Stimulated activated CD8-positive, alpha-beta memory T cell treated with anti-CD3 and anti-CD28 coated beads, Interleukin-15, amount 100 ng/mL, for 24 hours (primary cell): ENCODE measurements around the gene ZBTB17.
"Not testable (repeated sequence)": the region's sequence is repeated elsewhere in the genome, so short reads cannot be mapped to it uniquely, and the experiment has no call there.

Experiments
- DNase-seq: peaks from one replicate; pipeline ENCODE4 v3.0.0-alpha.2; 2020; ENCODE audit warnings: low read depth

ZBTB17 gene

GRCh38 chr1:16011936-16012589 is 36.2 kb upstream of the ZBTB17 start:
- no peak for DNase-seq

GRCh38 chr1:16010837-16011236 is 34.9 kb upstream of the ZBTB17 start:
- DNase-seq: no peak

GRCh38 chr1:16009678-16010077 is 33.8 kb upstream of the ZBTB17 start:
- no peak for DNase-seq

- peak; percentile 51 for DNase-seq
These were observed 33.1 kb upstream of the ZBTB17 start for GRCh38 chr1:16009030-16009460.

DNA sequence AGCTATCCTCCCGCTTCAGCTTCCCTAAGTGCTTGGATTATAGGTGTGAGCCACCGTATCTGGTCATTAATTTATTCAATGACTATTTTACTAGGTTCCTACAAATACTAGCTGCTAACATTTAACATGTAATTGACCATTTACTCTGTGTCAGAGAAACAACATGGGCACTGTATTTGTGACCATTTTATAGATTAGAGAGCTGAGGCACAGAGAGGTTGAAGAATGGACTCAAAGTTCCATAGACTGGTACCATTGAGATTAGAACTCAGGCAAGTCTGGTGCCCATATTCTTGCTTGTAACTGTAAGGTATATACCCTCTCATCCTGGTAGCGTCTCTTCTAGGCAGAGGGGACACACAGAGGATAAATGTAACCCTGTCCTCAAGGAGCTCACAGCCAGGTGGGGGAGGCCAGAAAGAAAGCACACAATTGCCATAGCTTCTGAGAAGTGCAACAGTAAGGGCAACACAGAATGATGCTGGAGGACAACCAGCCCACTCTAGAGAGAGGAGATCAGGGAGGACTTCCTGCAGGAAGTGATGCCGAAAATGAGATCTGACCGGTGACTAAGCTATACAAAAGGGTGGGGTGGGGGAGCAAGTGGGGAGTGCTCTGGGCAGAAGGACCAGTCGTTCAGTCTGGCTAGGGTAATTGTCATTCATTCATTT is 31.9 kb upstream of the ZBTB17 start:
- no peak for DNase-seq

GRCh38 chr1:16006552-16007485 is 30.9 kb upstream of the ZBTB17 start:
- no peak for DNase-seq

GRCh38 chr1:16006010-16006409 is 30.1 kb upstream of the ZBTB17 start:
- no peak for DNase-seq

DNA sequence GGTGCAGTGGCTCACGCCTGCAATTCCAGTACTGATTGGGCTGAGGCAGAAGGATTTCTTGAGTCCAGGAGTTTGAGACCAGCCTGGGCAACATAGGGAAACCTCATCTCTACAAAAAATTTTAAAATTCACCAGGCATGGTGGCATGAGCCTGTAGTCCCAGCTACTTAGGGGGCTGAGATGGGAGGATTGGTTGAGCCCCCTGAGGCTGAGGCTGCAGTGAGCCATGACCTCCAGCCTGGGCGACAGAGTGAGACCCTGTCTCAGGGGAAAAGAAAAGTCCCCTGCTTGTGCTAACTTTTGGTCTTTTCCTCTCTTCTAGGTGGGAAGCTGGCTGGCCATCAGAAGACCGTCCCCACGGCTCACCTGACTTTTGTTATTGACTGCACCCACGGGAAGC is 29.7 kb upstream of the ZBTB17 start:
- DNase-seq: no peak

GRCh38 chr1:16001274-16001673 is 25.4 kb upstream of the ZBTB17 start:
- DNase-seq: not testable (repeated sequence)

DNA sequence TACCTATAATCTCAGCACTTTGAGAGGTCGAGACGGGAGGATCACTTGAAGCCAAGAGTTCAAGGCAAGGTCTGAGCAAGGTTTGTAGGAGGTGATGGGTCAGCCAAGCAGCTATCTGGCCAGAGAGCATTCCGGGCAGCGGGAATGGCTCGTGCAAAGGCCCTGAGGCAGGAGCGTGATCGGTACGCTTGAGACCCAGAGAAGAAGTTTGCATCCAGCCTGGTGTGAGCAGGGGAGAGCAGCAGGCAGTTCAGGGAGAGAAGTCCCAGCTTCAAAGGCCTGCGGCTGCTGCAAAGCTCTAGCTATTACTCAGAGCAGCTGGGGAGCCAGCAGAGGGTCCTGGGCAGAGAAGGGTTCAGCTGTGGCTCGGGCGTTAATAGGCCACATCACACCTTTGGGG is 23.0 kb upstream of the ZBTB17 start:
- DNase-seq: no peak

GRCh38 chr1:15997637-15998280 is 21.9 kb upstream of the ZBTB17 start:
- DNase-seq: no peak

- no peak for DNase-seq
These were observed 21.2 kb upstream of the ZBTB17 start for GRCh38 chr1:15997076-15997585.

DNA sequence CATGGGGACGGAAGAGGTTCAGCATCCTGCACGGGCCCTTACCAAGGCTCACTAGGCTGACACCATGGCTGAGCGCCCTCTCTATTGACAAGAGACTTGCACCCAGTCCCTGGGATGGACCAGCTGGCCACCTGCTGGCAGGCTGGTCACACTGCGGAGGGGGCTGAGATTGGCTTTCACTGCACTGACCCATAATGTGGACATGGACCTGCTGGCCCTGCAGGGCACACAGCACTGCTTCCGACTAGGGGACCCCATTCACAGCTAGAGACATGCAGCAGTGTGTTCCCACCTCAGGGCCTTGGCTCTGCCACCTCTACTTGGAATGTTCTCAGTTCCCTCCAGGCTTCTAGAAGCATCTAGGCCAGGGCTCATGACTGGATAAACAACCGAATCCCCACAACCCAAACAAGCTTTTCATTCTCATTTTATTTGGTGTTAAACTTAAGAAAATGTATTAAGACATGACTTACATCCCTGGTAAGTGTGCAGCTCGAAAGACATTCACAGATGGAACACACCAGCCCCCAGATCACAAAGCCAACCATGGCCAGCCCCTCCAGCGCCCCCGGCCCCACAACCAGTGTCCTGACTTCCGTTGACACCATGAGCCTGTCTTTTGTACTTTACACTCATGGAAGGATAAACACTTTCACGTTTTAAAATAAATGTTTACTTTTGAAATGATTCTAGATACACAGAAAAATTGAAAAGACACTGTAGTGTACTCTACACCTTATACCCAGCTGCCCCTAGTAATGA is 18.9 kb upstream of the ZBTB17 start:
- no peak for DNase-seq

- DNase-seq: no peak
These were observed 18.2 kb upstream of the ZBTB17 start for GRCh38 chr1:15994081-15994480.

DNA sequence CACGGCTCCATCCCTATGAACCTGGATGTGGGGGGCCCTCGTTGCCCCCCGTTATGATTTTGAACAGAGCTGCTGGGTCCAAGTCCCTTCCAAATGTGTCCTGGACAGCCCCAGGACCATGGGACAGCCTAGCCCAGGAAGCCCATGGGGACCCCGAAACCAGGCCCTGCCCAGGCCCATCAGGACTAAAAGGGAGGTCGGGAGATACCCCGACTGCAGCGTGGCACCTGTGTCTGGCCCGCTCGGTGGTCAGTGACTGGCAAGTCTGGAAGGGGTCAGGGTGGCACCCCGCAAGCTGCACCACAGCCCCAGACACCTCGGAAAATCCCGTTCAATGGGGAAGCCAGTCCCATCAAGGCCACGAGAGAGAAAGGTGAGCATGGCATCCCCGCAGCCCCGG is 17.8 kb upstream of the ZBTB17 start:
- DNase-seq: no peak

DNA sequence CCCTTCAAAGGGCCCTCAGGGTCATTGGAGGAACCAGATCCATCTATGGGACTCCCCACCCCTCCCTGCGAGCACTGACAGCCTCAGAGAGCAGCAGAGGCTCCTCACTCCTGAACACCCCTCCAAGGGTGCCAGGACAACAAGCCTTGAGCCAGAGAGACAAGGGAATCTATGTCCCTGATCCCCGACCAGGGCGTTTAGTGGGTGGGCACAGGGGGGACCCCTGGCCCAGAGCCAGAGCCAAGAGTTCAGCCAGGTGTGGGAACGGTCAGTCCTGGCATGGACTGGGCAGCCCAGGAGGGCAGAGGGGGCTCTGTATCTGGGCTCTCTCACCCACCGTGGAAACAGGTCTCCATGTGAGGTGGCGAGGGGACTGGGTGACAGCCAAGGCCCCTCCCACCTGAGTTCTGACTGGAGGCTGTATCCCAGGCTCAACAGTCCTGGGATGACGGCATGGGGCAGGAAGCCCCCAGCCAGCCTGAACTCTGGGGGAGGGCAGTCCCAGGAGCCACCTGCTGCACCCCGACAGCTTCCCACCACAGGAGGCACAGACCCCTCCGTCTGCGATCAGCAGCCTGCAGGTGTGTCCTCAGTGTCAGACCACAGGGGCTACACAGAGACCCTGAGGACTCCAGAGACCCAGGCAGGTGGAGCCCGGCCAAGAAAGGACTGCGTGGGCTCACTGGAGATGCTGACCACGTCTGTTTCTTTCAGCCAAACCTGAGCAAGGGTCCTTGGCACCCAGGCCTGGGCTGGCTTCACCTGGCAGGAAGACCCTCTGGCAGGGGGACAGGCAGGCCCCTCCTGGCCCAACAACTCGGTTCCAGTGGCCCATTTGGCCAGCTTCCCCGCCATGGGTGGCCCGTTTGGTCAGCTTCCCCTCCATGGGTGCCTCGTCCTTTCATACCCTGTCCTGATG is 16.9 kb upstream of the ZBTB17 start:
- no peak for DNase-seq

DNA sequence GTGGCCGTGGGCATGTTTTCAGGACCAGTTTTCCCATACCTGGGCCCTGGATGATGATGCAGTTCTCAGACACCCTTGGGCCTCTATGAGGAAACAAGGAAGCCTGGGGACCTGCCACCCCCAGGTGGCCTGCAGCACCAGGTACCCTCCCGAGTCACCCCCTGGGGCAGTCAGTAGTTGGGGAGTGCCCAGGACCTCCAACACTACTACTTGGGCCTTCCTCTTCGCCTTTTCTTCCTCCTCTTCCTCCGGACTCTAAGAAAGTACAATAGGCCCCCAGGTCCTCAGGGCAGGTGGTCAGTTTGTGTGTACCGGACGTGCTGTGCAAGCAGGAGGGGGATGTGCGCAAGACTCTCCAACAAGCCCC is 16.3 kb upstream of the ZBTB17 start:
- DNase-seq: no peak

GRCh38 chr1:15991427-15992186 is 15.7 kb upstream of the ZBTB17 start:
- no peak for DNase-seq

DNA sequence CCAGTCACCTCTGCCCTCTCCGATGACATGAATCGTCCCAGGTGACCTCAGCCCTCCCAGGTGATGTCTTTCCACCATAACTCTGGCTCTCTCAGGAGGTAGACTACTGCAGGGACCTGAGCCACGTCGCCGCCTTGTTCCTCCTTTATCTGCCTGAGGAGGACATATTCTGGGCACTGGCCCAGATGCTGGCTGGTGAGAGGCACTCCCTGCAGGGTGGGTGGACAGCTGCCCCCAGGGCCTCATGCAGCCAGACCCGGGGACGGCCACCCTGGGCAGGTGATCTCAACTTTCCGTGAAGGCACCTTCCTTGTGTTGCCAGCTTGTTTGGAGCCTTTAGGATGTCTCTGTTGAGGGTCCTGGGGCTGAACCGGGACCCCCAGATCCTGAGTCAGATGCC is 13.9 kb upstream of the ZBTB17 start:
- DNase-seq: no peak
